Dermis microvascular lymphatic vessel endothelial cell (primary cell): ENCODE results near the gene EEF1AKMT4. TPM values are rescaled to one million over a fixed set of nuclear protein-coding genes. Genes with fewer than 3 reads are reported as not detected.

Source experiments
- DNase-seq, 2 donors: peaks; one replicate each; pipeline versions ENCODE4 v3.0.0 to v3.0.0-alpha.2; 2010; ENCODE audit warnings: low read depth in 2 of 2
- total RNA-seq: library from RNA; depleted of rRNA; stranded (reverse); fragments of >200 nt; gene quantifications from 2 replicates; pipeline ENCODE4 v1.2.1, GENCODE V29; 2014

EEF1AKMT4 gene
- total RNA-seq, 1 donor from 2014 or later, result 3.5 TPM

DNA sequence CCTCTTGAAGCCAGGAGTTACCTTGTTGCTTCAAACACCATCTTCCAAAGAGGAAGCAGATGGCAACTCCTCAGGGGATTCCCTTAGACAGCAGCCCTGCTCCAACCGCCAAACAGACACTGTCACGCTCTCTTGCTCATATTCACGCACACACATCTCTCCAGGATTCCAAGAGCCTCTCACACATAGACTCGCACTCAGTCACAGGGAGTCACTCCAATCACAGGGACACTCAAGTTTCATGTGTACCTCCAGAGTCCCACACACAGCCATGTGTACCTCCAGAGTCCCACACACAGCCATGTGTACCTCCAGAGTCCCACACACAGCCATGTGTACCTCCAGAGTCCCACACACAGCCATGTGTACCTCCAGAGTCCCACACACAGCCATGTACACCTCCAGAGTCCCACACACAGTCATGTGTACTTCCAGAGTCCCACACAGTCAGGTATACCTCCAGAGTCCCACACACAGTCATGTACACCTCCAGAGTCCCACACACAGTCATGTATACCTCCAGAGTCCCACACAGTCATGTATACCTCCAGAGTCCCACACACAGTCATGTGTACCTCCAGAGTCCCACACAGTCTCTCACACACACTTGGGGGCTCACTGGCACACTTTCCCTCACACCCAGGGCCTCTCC is 14.0 kb upstream of the EEF1AKMT4 start:
- no peak for DNase-seq

DNA sequence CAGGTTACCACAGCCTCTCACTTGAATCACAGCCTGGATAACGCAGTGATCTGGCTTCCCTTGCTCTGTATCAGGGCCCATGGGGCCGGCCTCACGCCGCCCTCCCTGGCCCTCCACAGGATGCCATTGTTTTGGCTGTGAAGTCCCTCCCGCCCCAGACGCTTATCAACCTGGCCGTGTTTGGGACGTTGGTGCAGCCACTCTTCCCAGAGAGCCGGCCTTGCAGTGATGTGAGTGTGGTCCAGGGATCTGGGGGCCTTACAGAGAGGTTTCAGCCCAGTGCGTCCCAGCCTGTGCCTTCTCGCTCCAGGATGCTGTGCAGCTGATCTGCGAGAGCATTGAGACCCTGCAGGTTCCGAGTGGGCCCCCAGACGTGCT is 13.4 kb upstream of the EEF1AKMT4 start:
- DNase-seq, result no peak

GRCh38 chr3:184236636-184237035 is 12.8 kb upstream of the EEF1AKMT4 start:
- DNase-seq, result no peak

- no peak for DNase-seq
Observed at GRCh38 chr3:184237211-184237610, 12.3 kb upstream of the EEF1AKMT4 start.

- no peak for DNase-seq
Observed at GRCh38 chr3:184237807-184238206, 11.7 kb upstream of the EEF1AKMT4 start.

GRCh38 chr3:184238246-184238818 is 11.1 kb upstream of the EEF1AKMT4 start:
- DNase-seq, result no peak

DNA sequence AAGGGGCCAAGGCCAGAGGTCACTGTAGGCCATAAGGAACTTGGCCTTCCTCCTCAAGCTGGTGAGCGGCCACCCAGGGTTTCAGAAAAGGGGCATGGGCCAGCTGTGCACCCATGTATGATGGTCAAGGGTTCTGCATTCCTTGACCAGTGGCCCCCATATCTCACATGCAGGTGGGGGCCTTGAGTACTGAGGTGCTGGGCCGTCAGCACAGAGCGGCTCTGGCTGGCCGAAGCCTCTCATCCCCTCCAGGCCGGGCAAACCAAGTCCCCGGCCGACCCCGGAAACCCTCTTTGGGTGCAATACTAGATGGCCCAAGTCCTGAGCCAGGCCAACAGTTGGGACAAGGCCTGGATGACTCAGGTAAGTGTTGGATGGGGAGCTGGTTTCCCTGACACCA is 10.3 kb upstream of the EEF1AKMT4 start:
- DNase-seq, result no peak

DNA sequence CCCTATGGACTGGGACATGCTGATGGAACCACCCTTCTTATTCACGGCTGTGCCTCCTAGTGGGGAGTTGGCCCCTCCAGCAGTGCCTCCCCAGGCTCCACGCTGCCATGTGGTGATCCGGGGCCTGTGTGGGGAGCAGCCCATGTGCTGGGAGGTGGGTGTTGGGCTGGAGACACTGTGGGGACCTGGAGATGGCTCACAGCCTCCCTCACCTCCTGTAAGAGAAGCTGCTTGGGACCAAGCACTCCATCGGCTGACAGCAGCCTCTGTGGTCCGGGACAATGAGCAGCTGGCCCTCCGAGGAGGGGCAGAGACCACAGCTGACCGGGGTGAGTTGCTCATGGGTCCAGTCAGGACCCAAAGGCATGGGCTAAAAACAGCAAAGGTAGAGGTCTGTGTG is 9.8 kb upstream of the EEF1AKMT4 start:
- no peak for DNase-seq

GRCh38 chr3:184240384-184241140 is 8.9 kb upstream of the EEF1AKMT4 start:
- DNase-seq, result peak in 1 of 2 donors; percentile 43

DNA sequence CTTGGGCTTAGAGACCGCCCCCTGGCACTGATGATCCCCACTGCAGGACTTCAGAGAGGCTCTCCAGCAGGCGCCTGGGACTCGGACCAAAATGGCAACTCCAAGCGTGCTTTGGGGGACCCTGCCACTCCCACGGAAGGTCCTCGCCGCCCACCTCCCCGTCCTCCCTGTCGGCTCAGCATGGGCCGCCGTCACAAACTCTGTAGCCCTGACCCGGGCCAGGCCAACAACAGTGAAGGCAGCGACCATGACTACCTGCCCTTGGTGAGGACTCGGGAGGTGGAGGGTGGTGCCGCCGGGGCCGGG is 8.4 kb upstream of the EEF1AKMT4 start:
- DNase-seq, result no peak

DNA sequence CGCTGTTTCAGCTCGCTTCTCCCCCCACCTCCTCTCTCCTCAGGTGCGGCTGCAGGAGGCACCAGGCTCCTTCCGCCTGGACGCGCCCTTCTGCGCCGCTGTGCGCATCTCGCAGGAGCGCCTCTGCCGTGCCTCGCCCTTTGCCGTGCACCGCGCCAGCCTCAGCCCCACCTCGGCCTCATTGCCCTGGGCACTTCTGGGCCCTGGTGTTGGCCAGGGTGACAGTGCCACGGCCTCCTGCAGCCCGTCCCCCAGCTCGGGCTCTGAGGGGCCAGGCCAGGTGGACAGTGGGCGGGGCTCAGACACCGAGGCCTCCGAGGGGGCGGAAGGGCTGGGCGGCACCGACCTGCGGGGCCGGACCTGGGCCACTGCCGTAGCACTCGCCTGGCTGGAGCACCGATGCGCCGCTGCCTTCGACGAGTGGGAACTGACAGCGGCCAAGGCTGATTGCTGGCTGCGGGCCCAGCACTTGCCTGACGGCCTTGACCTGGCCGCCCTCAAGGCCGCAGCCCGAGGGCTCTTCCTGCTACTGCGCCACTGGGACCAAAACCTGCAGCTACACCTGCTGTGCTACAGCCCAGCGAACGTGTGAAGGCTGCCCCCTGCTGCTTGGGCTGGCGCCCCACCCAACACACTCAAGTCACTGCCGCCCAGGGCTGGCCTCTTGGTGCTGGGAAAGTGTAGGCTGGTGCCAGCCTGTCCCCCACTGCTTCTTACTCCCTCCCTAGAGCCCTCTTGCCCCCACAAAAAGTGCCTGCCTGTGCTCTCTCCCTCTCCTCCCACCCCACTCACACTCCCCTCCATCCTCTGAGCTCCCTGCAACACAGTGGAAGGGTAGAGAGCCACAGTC is 7.8 kb upstream of the EEF1AKMT4 start:
- DNase-seq, result peak in 1 of 2 donors; percentile 70

- no peak for DNase-seq
Observed at GRCh38 chr3:184242297-184242685, 7.2 kb upstream of the EEF1AKMT4 start.

- DNase-seq, result peak; percentile 78 to 91
Observed at GRCh38 chr3:184248454-184249411, 739 bp upstream of the EEF1AKMT4 start, which contains the start of gene ALG3. TSS of gene ALG3 (minus strand) at chr3:184248962. CDS start at chr3:184248940, 22 bp downstream.

DNA sequence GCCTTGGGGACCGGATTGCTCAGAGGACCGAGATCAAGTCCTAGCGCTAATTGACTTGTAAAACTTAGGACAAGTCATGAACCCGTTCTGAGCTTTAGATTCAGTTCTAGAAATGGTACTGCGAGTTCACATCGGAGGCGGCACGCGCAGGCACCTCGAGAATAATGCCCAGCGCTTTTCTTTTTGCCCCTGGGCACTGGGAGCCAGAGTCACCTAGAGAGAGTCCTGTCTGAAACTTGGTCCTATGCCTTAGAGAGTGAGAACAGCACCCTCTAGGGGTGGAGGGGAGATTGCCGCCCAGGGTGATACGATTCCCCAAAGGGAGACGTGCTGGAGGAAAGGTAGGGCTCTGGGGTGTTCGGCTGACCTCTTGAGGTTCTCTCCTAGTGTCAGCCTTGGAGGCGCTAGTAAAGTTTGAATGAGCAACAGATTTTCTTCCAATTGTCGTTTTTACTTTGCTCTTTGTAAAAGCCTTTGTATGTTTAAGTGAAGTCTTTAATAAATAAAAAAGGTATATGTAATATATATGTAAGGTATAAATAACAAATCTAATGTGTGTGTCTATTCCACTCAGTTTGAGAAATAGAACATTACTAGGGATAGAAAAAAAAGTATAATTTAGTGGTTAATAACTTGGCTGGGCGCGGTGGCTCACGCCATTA is 826 bp downstream of the EEF1AKMT4 start:
- DNase-seq, result peak; percentile 78 to 89

GRCh38 chr3:184255291-184256039 is 6.0 kb downstream of the EEF1AKMT4 start:
- DNase-seq, result no peak

DNA sequence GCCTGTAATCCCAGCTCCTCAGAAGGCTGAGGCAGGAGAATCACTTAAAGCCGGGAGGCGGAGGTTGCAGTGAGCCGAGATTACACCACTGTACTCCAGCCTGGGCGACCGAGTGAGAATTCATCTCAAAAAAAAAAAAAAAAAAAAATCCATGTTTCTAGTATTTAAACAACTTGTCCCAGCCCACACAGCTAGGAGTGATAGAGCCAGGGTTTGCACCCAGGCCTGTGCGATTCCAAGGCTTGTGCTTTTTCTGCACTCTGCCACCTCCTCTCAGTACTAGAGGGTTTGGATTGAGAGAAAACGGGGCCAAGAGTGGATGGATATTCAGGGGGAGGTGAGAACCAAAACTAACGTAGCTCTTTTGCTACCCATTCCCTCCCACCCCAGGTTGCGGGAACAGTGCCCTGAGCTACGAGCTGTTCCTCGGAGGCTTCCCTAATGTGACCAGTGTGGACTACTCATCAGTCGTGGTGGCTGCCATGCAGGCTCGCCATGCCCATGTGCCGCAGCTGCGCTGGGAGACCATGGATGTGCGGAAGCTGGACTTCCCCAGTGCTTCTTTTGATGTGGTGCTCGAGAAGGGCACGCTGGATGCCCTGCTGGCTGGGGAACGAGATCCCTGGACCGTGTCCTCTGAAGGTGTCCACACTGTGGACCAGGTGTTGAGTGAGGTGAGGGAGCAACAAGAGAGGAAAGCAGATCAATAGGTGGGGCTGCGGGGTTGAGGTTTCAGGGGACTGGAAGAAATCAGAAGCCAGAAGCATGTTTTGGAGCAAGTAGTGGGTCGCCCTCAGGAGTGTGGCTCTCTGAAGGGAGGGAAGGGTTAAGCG is 7.8 kb downstream of the EEF1AKMT4 start:
- DNase-seq, result no peak

DNA sequence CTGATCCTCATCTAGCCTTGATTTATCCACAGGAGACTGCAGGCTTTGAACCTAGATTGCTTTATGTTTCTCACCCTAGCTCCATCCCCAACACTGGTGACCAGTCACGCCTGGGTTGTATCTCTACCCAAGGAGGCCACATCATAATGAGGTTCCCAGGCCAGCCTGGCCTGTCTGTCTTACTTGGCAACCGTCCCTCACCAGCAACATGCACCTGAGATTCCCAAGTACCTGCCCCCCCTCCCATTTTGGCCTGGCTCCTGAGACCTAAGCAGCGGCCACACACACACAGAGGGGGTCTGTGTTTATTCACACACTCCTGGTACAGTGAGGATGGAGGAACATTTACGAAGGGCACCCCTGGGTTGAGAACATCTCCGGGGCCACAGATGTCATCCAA is 9.5 kb downstream of the EEF1AKMT4 start:
- DNase-seq, result no peak

GRCh38 chr3:184259396-184259877 is 10.0 kb downstream of the EEF1AKMT4 start:
- no peak for DNase-seq
